ENCODE results near the gene SLC39A2.

The SLC39A2 gene

GRCh38 chr14:20997115-20997514 lies 2.0 kb upstream of the SLC39A2 start:
- no peak overlapping the region for H3K27ac ChIP-seq (ENCODE audit: extremely low read depth, low read depth, low read length)
- ChIA-PET POLR2A (interaction anchor here (1.0 kb wide), 1 partner anchor 26 kb away, joined by 3 read pairs; no protein-coding TSS in a partner anchor), CTCF (interaction anchor here (0.9 to 5.4 kb wide), 4 partner anchors 8 to 138 kb away, joined by 3 to 35 read pairs (median 5); no protein-coding TSS in a partner anchor)
- peaks cover 54 to 59% of the 10 kb centered on the region in 2 experiments for H3K36me3 ChIP-seq (ENCODE audit: control insufficient read depth in 2 of 2, insufficient read depth in 1 of 2, low read length in 2 of 2)
- TF ChIP-seq ZBTB1 (tag by site-specific recombination; IDR thresholded peaks at IDR 0.05) (no peak), ZNF658 (tag by site-specific recombination; IDR thresholded peaks at IDR 0.05) (no peak), ZNF549 (tag by site-specific recombination; IDR thresholded peaks at IDR 0.05) (no peak), IKZF3 (tag by site-specific recombination; IDR thresholded peaks at IDR 0.05) (no peak), ZNF560 (tag by site-specific recombination; IDR thresholded peaks at IDR 0.05; ENCODE audit: borderline replicate concordance) (no peak), ZFP69B (tag by site-specific recombination; IDR thresholded peaks at IDR 0.05) (no peak), SCRT2 (tag by site-specific recombination; IDR thresholded peaks at IDR 0.05) (no peak), ZNF843 (tag by site-specific recombination; IDR thresholded peaks at IDR 0.05) (no peak), ZNF391 (tag by site-specific recombination; IDR thresholded peaks at IDR 0.05; ENCODE audit: borderline replicate concordance, low read depth) (no peak)
- H3K9me3 ChIP-seq (ENCODE audit: control insufficient read depth, insufficient read depth, low read depth, low read length): no peaks in the 10 kb centered on the region
- no peak overlapping the region for H3K4me3 ChIP-seq (ENCODE audit: low read depth, low read length)
- H3K4me1 ChIP-seq (ENCODE audit: control insufficient read depth, insufficient read depth, low read length): no peaks in the 10 kb centered on the region

- POLR2A ChIA-PET: interaction anchor here (1.0 kb wide), 1 partner anchor 27 kb away, joined by 3 read pairs; no protein-coding TSS in a partner anchor
- H3K27ac ChIP-seq (ENCODE audit: extremely low read depth, low read depth, low read length): no peak overlapping the region
- TF ChIP-seq ZIC2 (tag by site-specific recombination; IDR thresholded peaks at IDR 0.05) (no peak), ZNF623 (tag by site-specific recombination; IDR thresholded peaks at IDR 0.05) (no peak), EGR2 (tag by site-specific recombination; IDR thresholded peaks at IDR 0.05; ENCODE audit: low read depth) (no peak), ZNF639 (tag by site-specific recombination; IDR thresholded peaks at IDR 0.05) (no peak), ZNF280C (tag by site-specific recombination; IDR thresholded peaks at IDR 0.05) (no peak), ZNF202 (tag by site-specific recombination; IDR thresholded peaks at IDR 0.05; ENCODE audit: borderline replicate concordance) (no peak), ZEB2 (tag by site-specific recombination; IDR thresholded peaks at IDR 0.05) (no peak), ZNF155 (tag by site-specific recombination; IDR thresholded peaks at IDR 0.05) (no peak), KLF8 (tag by site-specific recombination; IDR thresholded peaks at IDR 0.05) (no peak), BCL11B (tag by site-specific recombination; IDR thresholded peaks at IDR 0.05; ENCODE audit: low read depth) (no peak), ZNF677 (tag by site-specific recombination; IDR thresholded peaks at IDR 0.05) (no peak), ZNF629 (tag by site-specific recombination; IDR thresholded peaks at IDR 0.05) (no peak)
- H3K4me1 ChIP-seq (ENCODE audit: control insufficient read depth, insufficient read depth, low read length): no peaks in the 10 kb centered on the region
- H3K9me3 ChIP-seq (ENCODE audit: control insufficient read depth, insufficient read depth, low read depth, low read length): no peaks in the 10 kb centered on the region
- no peak overlapping the region for H3K4me3 ChIP-seq (ENCODE audit: low read depth, low read length)
- peaks cover 49 to 55% of the 10 kb centered on the region in 2 experiments for H3K36me3 ChIP-seq (ENCODE audit: control insufficient read depth in 2 of 2, insufficient read depth in 1 of 2, low read length in 2 of 2)
- CTCF ChIA-PET: interaction anchor here (0.9 to 5.4 kb wide), 5 partner anchors 8 to 139 kb away, joined by 3 to 35 read pairs (median 5); no protein-coding TSS in a partner anchor
Measured at GRCh38 chr14:20997564-20997963, 1.5 kb upstream of the SLC39A2 start.
